DND-41 (cell line): ENCODE results near the gene PGRMC1.

Experiments used
- EZH2 ChIP-seq: IDR thresholded peaks from 3 replicates; pipeline ENCODE4 v1.6.1; 2012; ENCODE audit warnings: borderline replicate concordance, low read depth, mild to moderate bottlenecking, moderate library complexity, low read length, inconsistent platforms; ENCODE audit not compliant: severe bottlenecking
- TF ChIP-seq, protein P1 (sequence below): IDR thresholded peaks from 2 replicates; pipeline ENCODE4 v1.5.1; 2012; ENCODE audit warnings: borderline replicate concordance, low read length, moderate library complexity, mild to moderate bottlenecking; ENCODE audit not compliant: poor library complexity, severe bottlenecking; ENCODE audit errors: extremely low read depth

DNA sequence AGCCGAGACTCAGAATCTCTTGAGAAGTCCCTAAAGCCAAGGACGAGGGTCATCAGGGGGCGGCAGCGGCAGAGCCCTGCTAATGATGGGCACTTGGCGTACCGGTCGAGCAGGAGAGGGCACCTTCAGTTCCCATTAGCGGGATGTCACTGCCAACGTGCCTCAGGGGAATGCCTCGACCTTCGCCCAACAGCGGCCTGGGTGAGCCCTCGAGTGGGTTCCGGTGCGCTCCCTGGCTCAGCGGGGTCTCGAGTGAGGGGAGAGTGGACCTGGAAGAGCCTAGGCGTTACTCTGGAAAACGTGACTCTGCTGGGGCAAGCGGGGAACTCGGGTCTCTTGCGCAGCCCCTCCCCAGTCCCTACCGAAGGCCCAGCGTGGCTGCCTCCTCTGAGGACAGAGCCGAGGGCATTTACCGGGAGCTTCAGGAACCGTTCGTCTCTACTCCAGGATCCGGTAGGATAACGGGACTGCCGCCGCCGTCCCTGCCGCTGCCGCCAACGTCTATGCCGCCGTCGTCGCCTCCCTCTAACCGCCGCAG, 36.9 kb downstream of the PGRMC1 start:
- TF ChIP-seq, protein P1, sequence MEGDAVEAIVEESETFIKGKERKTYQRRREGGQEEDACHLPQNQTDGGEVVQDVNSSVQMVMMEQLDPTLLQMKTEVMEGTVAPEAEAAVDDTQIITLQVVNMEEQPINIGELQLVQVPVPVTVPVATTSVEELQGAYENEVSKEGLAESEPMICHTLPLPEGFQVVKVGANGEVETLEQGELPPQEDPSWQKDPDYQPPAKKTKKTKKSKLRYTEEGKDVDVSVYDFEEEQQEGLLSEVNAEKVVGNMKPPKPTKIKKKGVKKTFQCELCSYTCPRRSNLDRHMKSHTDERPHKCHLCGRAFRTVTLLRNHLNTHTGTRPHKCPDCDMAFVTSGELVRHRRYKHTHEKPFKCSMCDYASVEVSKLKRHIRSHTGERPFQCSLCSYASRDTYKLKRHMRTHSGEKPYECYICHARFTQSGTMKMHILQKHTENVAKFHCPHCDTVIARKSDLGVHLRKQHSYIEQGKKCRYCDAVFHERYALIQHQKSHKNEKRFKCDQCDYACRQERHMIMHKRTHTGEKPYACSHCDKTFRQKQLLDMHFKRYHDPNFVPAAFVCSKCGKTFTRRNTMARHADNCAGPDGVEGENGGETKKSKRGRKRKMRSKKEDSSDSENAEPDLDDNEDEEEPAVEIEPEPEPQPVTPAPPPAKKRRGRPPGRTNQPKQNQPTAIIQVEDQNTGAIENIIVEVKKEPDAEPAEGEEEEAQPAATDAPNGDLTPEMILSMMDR: no peak
- no peak for TF ChIP-seq EZH2
